ENCODE results near the gene MGMT. TPM values are rescaled to one million over a fixed set of nuclear protein-coding genes. Genes with fewer than 3 reads are reported as not detected.

Gene MGMT
- total RNA-seq, 6 experiments from 2014 or later, result 36.5 to 53.4 (median 42.3) TPM

- WGBS (ENCODE audit: insufficient coverage, low coverage, low lambda C conversion rate, missing lambda C conversion rate), result 85% methylated on average over 8 of the region's 8 CpGs
- no peaks in the 10 kb centered on the region for H3K9me3 ChIP-seq
- no peaks in the 10 kb centered on the region for H3K36me3 ChIP-seq
- H3K27me3 ChIP-seq, result no peaks in the 10 kb centered on the region
- DNase-seq (peak in 2 of 3 donors; percentile 32 to 43), ATAC-seq (no peak)
- intact Hi-C loops (cut with DNase I), result no loop called here
- no peak overlapping the region for H3K27ac ChIP-seq
- no peaks in the 10 kb centered on the region for H3K4me1 ChIP-seq
- no peak overlapping the region for H3K4me3 ChIP-seq
- TF ChIP-seq POLR2A (IDR thresholded peaks at IDR 0.05), result no peak
- no peak for TF ChIP-seq CTCF (IDR thresholded peaks at IDR 0.05)
Measured at GRCh38 chr10:129546106-129546505, 79.1 kb downstream of the MGMT start.

GRCh38 chr10:129547608-129548007 is 80.6 kb downstream of the MGMT start:
- 78% methylated on average over 7 of the region's 7 CpGs for WGBS (ENCODE audit: insufficient coverage, low coverage, low lambda C conversion rate, missing lambda C conversion rate)

GRCh38 chr10:129548600-129548999 is 81.6 kb downstream of the MGMT start:
- H3K9me3 ChIP-seq, result no peaks in the 10 kb centered on the region
- TF ChIP-seq POLR2A (IDR thresholded peaks at IDR 0.05), result no peak
- 79% methylated on average over 5 of the region's 10 CpGs for WGBS (ENCODE audit: insufficient coverage, low coverage, low lambda C conversion rate, missing lambda C conversion rate)
- H3K4me1 ChIP-seq, result no peaks in the 10 kb centered on the region
- intact Hi-C loops (cut with DNase I), result no loop called here
- ATAC-seq (no peak), DNase-seq (peak in 2 of 3 donors; percentile 29 to 33)
- no peak overlapping the region for H3K4me3 ChIP-seq
- H3K27me3 ChIP-seq, result no peaks in the 10 kb centered on the region
- H3K36me3 ChIP-seq, result no peaks in the 10 kb centered on the region
- no peak overlapping the region for H3K27ac ChIP-seq

More at GRCh38 chr10:129547608-129548007, 80.6 kb downstream of the MGMT start:
- H3K27me3 ChIP-seq, result no peaks in the 10 kb centered on the region
- no peaks in the 10 kb centered on the region for H3K4me1 ChIP-seq
- intact Hi-C loops (cut with DNase I), result no loop called here
- no peaks in the 10 kb centered on the region for H3K36me3 ChIP-seq
- H3K27ac ChIP-seq, result no peak overlapping the region
- no peak overlapping the region for H3K4me3 ChIP-seq
- no peak for ATAC-seq
- H3K9me3 ChIP-seq, result no peaks in the 10 kb centered on the region
- no peak for TF ChIP-seq POLR2A (IDR thresholded peaks at IDR 0.05)
- no peak for TF ChIP-seq CTCF (IDR thresholded peaks at IDR 0.05)
- DNase-seq, result peak in 1 of 3 donors; percentile 21

- no peak for TF ChIP-seq CTCF (IDR thresholded peaks at IDR 0.05)
- intact Hi-C loops (cut with DNase I), result no loop called here
- ATAC-seq (no peak), DNase-seq (peak in 2 of 3 donors; percentile 17 to 25)
- WGBS (ENCODE audit: insufficient coverage, low coverage, low lambda C conversion rate, missing lambda C conversion rate), result 93% methylated on average over 9 of the region's 16 CpGs
- Histone ChIP-seq H3K9me3 (no peaks in the 10 kb centered on the region), H3K4me1 (no peaks in the 10 kb centered on the region), H3K4me3 (no peak overlapping the region), H3K36me3 (no peaks in the 10 kb centered on the region), H3K27ac (no peak overlapping the region), H3K27me3 (no peaks in the 10 kb centered on the region)
Measured at GRCh38 chr10:129550076-129550475, 83.0 kb downstream of the MGMT start.

GRCh38 chr10:129550658-129551057 is 83.6 kb downstream of the MGMT start:
- 94% methylated on average over 8 of the region's 10 CpGs for WGBS (ENCODE audit: insufficient coverage, low coverage, low lambda C conversion rate, missing lambda C conversion rate)
- no peak for ATAC-seq

More at GRCh38 chr10:129550658-129551057, 83.6 kb downstream of the MGMT start:
- no peak for TF ChIP-seq POLR2A (IDR thresholded peaks at IDR 0.05)
- TF ChIP-seq CTCF (IDR thresholded peaks at IDR 0.05), result no peak
- peak in 1 of 3 donors; percentile 25 for DNase-seq
- no peaks in the 10 kb centered on the region for H3K9me3 ChIP-seq
- H3K36me3 ChIP-seq, result no peaks in the 10 kb centered on the region
- H3K27ac ChIP-seq, result no peak overlapping the region
- no peaks in the 10 kb centered on the region for H3K4me1 ChIP-seq
- H3K27me3 ChIP-seq, result no peaks in the 10 kb centered on the region
- H3K4me3 ChIP-seq, result no peak overlapping the region
- intact Hi-C loops (cut with DNase I), result no loop called here
